GM12878 (cell line): ENCODE data around the gene GSKIP.

ENCODE experiments used
- EP300 ChIP-seq, 2 experiments: fragments of 150-350 bp in 1 of 2; IDR thresholded peaks; 2 replicates each; pipeline ENCODE4 v1.6.1; 2011 to 2012; ENCODE audit warnings: low read depth in 2 of 2, low read length in 2 of 2, borderline replicate concordance in 1 of 2, improper control_type of control experiment in 1 of 2, inconsistent platforms in 1 of 2; ENCODE audit not compliant: control insufficient read depth in 1 of 2
- HDGF ChIP-seq: fragments of 450-650 bp; IDR thresholded peaks from 2 replicates; pipeline ENCODE4 v1.6.1; 2016; ENCODE audit warnings: antibody characterized with exemption
- MTA2 ChIP-seq: fragments of 450-650 bp; IDR thresholded peaks from 2 replicates; pipeline ENCODE4 v1.6.1; 2016; ENCODE audit warnings: low read depth, mild to moderate bottlenecking, moderate library complexity
- POLR2A ChIP-seq: IDR thresholded peaks from 2 replicates; pipeline ENCODE4 v1.6.1; 2011; ENCODE audit warnings: low read depth, mild to moderate bottlenecking, low read length
- SKIL ChIP-seq: fragments of 450-650 bp; IDR thresholded peaks from 2 replicates; pipeline ENCODE4 v1.6.1; 2017; ENCODE audit warnings: mild to moderate bottlenecking, low read depth, inconsistent platforms; ENCODE audit not compliant: poor library complexity, severe bottlenecking
- TAF1 ChIP-seq: IDR thresholded peaks from 2 replicates; pipeline ENCODE4 v1.6.1; 2011; ENCODE audit warnings: mild to moderate bottlenecking, low read depth, low read length, borderline replicate concordance
- ZNF622 ChIP-seq: fragments of 450-650 bp; IDR thresholded peaks from 2 replicates; pipeline ENCODE4 v1.6.1; 2017; ENCODE audit warnings: mild to moderate bottlenecking, inconsistent platforms
- TF ChIP-seq, protein P1 (sequence below), 3 experiments: IDR thresholded peaks in 2 of 3; conservative IDR thresholded peaks in 1 of 3; 2 replicates each; pipeline ENCODE4 v1.5.1; 2011; ENCODE audit warnings: low read depth in 3 of 3, low read length in 3 of 3, mild to moderate bottlenecking in 3 of 3, control low read depth in 2 of 3, moderate library complexity in 2 of 3, inconsistent platforms in 1 of 3, mixed read lengths in 1 of 3; ENCODE audit not compliant: control insufficient read depth in 2 of 3, insufficient read depth in 1 of 3; ENCODE audit errors: extremely low read depth in 1 of 3

DNA sequence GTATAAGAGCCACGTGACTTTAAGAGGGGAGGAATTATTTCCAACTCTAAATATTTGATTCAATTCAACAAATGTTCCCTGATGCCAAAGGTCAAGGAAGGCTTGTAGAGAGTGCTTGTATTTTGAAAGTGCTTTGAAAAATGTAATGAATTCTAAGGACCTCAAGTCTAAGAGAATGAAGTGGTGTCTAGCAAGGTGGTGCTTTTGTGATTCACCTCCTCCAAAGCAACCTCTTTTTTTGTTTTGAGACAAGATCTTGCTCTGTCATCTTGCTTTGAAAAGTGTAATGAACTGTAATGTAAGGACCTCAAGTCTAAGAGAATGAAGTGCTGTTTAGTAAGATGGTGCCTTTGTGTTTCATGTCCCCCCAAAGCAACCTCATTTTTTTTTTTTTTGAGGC is 42.4 kb downstream of the GSKIP start:
- TF ChIP-seq HDGF (no peak), POLR2A (no peak), MTA2 (no peak), TAF1 (no peak), SKIL (no peak), EP300 (IDR thresholded peaks at IDR 0.05; ENCODE audit: borderline replicate concordance in 1 of 2, control insufficient read depth in 1 of 2, low read depth in 2 of 2, low read length in 2 of 2) (no peak), ZNF622 (no peak)
- TF ChIP-seq, protein P1, sequence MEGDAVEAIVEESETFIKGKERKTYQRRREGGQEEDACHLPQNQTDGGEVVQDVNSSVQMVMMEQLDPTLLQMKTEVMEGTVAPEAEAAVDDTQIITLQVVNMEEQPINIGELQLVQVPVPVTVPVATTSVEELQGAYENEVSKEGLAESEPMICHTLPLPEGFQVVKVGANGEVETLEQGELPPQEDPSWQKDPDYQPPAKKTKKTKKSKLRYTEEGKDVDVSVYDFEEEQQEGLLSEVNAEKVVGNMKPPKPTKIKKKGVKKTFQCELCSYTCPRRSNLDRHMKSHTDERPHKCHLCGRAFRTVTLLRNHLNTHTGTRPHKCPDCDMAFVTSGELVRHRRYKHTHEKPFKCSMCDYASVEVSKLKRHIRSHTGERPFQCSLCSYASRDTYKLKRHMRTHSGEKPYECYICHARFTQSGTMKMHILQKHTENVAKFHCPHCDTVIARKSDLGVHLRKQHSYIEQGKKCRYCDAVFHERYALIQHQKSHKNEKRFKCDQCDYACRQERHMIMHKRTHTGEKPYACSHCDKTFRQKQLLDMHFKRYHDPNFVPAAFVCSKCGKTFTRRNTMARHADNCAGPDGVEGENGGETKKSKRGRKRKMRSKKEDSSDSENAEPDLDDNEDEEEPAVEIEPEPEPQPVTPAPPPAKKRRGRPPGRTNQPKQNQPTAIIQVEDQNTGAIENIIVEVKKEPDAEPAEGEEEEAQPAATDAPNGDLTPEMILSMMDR (IDR thresholded peaks at IDR 0.05 in 2 of 3, conservative IDR thresholded peaks at IDR 0.05 in 1 of 3; ENCODE audit: control insufficient read depth in 2 of 3, extremely low read depth in 1 of 3, insufficient read depth in 1 of 3, low read depth in 3 of 3, low read length in 3 of 3): no peak
